Smooth muscle cell (in vitro differentiated cells): Measurements from ENCODE around the gene CXCR1. TPM values are rescaled to one million over a fixed set of nuclear protein-coding genes. Genes with fewer than 3 reads are reported as not detected.

Experiments used
- DNase-seq: peaks from one replicate; lab custom pipeline; 2025; ENCODE audit not compliant: unreplicated experiment; lab: John Stamatoyannopoulos, UW
- H2AFZ ChIP-seq: fragments of 200-600 bp; sonication (generic); 2 replicates; pipeline ENCODE4 v1.6.0; 2016; ENCODE audit warnings: antibody characterized with exemption, low read depth, mild to moderate bottlenecking
- H3F3A ChIP-seq: fragments of 200-600 bp; sonication (generic); 2 replicates; pipeline ENCODE4 v1.6.0; 2017; ENCODE audit warnings: antibody characterized with exemption, low read depth
- H3K27ac ChIP-seq: fragments of 200-600 bp; sonication (generic); 2 replicates; pipeline ENCODE4 v1.5.1; 2016; ENCODE audit warnings: low read depth, mild to moderate bottlenecking
- H3K27me3 ChIP-seq: fragments of 200-600 bp; sonication (generic); 2 replicates; pipeline ENCODE4 v1.6.1; 2016; ENCODE audit warnings: low read depth, mild to moderate bottlenecking
- H3K36me3 ChIP-seq: fragments of 200-600 bp; sonication (generic); 2 replicates; pipeline ENCODE4 v1.5.1; 2016; ENCODE audit warnings: low read depth
- H3K4me1 ChIP-seq: fragments of 200-600 bp; sonication (generic); 2 replicates; pipeline ENCODE4 v1.5.1; 2016; ENCODE audit warnings: low read depth
- H3K4me2 ChIP-seq: fragments of 200-600 bp; sonication (generic); 2 replicates; pipeline ENCODE4 v1.6.0; 2016; ENCODE audit warnings: mild to moderate bottlenecking
- H3K4me3 ChIP-seq: fragments of 200-600 bp; sonication (generic); 2 replicates; pipeline ENCODE4 v1.5.1; 2016; ENCODE audit warnings: mild to moderate bottlenecking
- H3K79me2 ChIP-seq: fragments of 200-600 bp; sonication (generic); 2 replicates; pipeline ENCODE4 v1.6.0; 2016; ENCODE audit warnings: low read depth, mild to moderate bottlenecking
- H3K9ac ChIP-seq: fragments of 200-600 bp; sonication (generic); 2 replicates; pipeline ENCODE4 v1.6.0; 2016; ENCODE audit warnings: low read depth
- H3K9me3 ChIP-seq: fragments of 200-600 bp; sonication (generic); replicated peaks from 2 replicates; pipeline ENCODE4 v1.5.1; 2016; ENCODE audit warnings: low read depth
- H4K20me1 ChIP-seq: fragments of 200-600 bp; sonication (generic); 2 replicates; pipeline ENCODE4 v1.6.0; 2016; ENCODE audit warnings: low read depth
- WGBS: methylation state at CpG from one replicate; pipeline ENCODE4 v1.1.7; 2016; ENCODE audit warnings: low lambda C conversion rate; 5-methylcytosine and 5-hydroxymethylcytosine counted together
- polyA plus RNA-seq: library from polyadenylated mRNA; unstranded; fragments of >200 nt; fragmentation: Nextera tagmentation; extraction: Ambion mirVana; gene quantifications from 2 replicates; pipeline ENCODE4 v1.2.1, GENCODE V29; 2016
- total RNA-seq: library from RNA; depleted of rRNA; stranded (reverse); fragments of >200 nt; gene quantifications from 2 replicates; pipeline ENCODE4 v1.2.3, GENCODE V29; 2014
- TF ChIP-seq, protein P1 (sequence below): fragments of 200-600 bp; sonication (generic); IDR thresholded peaks from 2 replicates; pipeline ENCODE4 v1.5.1; 2017; ENCODE audit warnings: borderline replicate concordance, mild to moderate bottlenecking, antibody characterized with exemption; ENCODE audit not compliant: insufficient read depth, poor library complexity, severe bottlenecking

CXCR1 gene
- total and polyA plus RNA-seq, 2 experiments from 2014 or later: not detected

- Histone ChIP-seq H2AFZ (no peak overlapping the region), H3K79me2 (no peaks in the 10 kb centered on the region), H3K4me2 (no peak overlapping the region), H3K9ac (no peak overlapping the region), H3K9me3 (no peaks in the 10 kb centered on the region), H3K4me1 (no peaks in the 10 kb centered on the region), H3K27me3 (no peaks in the 10 kb centered on the region), H3F3A (no peaks in the 10 kb centered on the region), H3K4me3 (no peak overlapping the region), H3K27ac (no peak overlapping the region), H4K20me1 (no peaks in the 10 kb centered on the region), H3K36me3 (no peaks in the 10 kb centered on the region)
- WGBS: 45% methylated on average over 1 of the region's 1 CpG
- DNase-seq: no peak
- TF ChIP-seq, protein P1, sequence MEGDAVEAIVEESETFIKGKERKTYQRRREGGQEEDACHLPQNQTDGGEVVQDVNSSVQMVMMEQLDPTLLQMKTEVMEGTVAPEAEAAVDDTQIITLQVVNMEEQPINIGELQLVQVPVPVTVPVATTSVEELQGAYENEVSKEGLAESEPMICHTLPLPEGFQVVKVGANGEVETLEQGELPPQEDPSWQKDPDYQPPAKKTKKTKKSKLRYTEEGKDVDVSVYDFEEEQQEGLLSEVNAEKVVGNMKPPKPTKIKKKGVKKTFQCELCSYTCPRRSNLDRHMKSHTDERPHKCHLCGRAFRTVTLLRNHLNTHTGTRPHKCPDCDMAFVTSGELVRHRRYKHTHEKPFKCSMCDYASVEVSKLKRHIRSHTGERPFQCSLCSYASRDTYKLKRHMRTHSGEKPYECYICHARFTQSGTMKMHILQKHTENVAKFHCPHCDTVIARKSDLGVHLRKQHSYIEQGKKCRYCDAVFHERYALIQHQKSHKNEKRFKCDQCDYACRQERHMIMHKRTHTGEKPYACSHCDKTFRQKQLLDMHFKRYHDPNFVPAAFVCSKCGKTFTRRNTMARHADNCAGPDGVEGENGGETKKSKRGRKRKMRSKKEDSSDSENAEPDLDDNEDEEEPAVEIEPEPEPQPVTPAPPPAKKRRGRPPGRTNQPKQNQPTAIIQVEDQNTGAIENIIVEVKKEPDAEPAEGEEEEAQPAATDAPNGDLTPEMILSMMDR: no peak
Observed at GRCh38 chr2:218168016-218168415, 1.3 kb upstream of the CXCR1 start.

DNA sequence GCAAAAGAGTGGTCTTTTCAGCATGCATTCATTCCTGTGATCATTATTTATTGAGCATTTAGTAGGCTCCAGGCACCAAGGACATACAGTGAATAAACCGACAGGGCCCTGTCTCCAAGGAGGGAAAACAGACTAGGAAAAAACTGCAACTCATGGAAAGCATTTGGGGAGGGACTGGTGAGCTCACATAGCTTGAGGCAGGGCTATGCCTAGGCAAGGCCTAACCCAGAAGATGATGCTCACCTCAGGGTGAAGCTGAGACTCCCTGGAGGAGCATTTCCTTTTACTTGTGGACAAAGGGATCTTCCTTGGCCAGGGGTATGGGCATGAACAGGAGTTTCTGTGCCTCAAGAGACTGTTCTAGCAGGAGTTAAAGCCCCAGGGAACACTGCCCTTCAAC is 3.9 kb downstream of the CXCR1 start:
- Histone ChIP-seq H3K36me3 (no peaks in the 10 kb centered on the region), H2AFZ (no peak overlapping the region), H3K4me2 (no peak overlapping the region), H3K79me2 (no peaks in the 10 kb centered on the region), H3F3A (no peaks in the 10 kb centered on the region), H3K4me3 (no peak overlapping the region), H3K27ac (no peak overlapping the region), H3K27me3 (peaks cover 5% of the 10 kb centered on the region), H3K9me3 (no peaks in the 10 kb centered on the region), H3K9ac (no peak overlapping the region), H3K4me1 (no peaks in the 10 kb centered on the region), H4K20me1 (no peaks in the 10 kb centered on the region)
- TF ChIP-seq, protein P1: no peak
- WGBS: 93% methylated on average over 1 of the region's 1 CpG
- DNase-seq: no peak

GRCh38 chr2:218161644-218162043 is 5.1 kb downstream of the CXCR1 start:
- Histone ChIP-seq H3K79me2 (no peaks in the 10 kb centered on the region), H3K4me3 (no peak overlapping the region), H3K9ac (no peak overlapping the region), H3K9me3 (no peaks in the 10 kb centered on the region), H3K36me3 (no peaks in the 10 kb centered on the region), H3K27ac (no peak overlapping the region), H3K4me2 (no peak overlapping the region), H3K27me3 (peaks cover 5% of the 10 kb centered on the region), H3F3A (no peaks in the 10 kb centered on the region), H3K4me1 (no peaks in the 10 kb centered on the region), H4K20me1 (no peaks in the 10 kb centered on the region), H2AFZ (no peak overlapping the region)
- 86% methylated on average over 2 of the region's 2 CpGs for WGBS
- TF ChIP-seq, protein P1: no peak
- DNase-seq: no peak

DNA sequence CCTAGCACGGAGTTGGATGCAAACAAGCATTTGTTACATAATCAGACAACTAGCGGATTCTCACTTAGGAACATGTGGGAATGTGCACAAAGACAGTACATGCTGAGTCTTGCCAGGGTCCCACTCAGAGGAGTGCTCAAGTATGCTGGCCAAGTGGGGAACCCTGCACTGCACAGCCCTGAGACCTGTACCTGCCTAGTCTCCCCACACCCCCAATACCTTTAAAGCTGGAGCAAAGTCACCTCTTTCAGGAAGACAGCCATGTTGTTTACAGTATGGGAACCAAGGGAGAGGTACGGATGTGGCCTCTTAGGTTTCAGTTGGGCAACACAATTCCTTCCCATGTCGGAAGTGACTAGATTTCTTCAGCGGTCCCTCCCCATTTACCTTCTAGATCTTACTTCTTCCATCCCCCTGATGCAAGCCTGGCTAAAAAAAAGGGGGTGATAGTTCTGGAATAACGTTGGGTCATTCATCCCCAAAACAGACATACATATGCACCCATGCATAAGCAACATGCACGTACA is 10.7 kb downstream of the CXCR1 start:
- 90% methylated on average over 7 of the region's 7 CpGs for WGBS
- H3K9ac ChIP-seq: no peak overlapping the region

More for the DNA sequence above, 10.7 kb downstream of the CXCR1 start:
- Histone ChIP-seq H3K4me2 (no peak overlapping the region), H3K27me3 (peaks cover 5% of the 10 kb centered on the region), H3K27ac (no peak overlapping the region), H3K4me1 (no peaks in the 10 kb centered on the region), H3K4me3 (no peak overlapping the region), H3F3A (no peaks in the 10 kb centered on the region), H4K20me1 (no peaks in the 10 kb centered on the region), H3K9me3 (no peaks in the 10 kb centered on the region), H3K36me3 (no peaks in the 10 kb centered on the region), H2AFZ (no peak overlapping the region), H3K79me2 (no peaks in the 10 kb centered on the region)
- DNase-seq: no peak
- TF ChIP-seq, protein P1: no peak
